ENCODE data around the gene FRAT1.

The FRAT1 gene

GRCh38 chr10:97333351-97333600 is 14.2 kb downstream of the FRAT1 start:
- peak overlapping the region; percentile 96 for H3K27ac ChIP-seq
- TF ChIP-seq, protein P1, sequence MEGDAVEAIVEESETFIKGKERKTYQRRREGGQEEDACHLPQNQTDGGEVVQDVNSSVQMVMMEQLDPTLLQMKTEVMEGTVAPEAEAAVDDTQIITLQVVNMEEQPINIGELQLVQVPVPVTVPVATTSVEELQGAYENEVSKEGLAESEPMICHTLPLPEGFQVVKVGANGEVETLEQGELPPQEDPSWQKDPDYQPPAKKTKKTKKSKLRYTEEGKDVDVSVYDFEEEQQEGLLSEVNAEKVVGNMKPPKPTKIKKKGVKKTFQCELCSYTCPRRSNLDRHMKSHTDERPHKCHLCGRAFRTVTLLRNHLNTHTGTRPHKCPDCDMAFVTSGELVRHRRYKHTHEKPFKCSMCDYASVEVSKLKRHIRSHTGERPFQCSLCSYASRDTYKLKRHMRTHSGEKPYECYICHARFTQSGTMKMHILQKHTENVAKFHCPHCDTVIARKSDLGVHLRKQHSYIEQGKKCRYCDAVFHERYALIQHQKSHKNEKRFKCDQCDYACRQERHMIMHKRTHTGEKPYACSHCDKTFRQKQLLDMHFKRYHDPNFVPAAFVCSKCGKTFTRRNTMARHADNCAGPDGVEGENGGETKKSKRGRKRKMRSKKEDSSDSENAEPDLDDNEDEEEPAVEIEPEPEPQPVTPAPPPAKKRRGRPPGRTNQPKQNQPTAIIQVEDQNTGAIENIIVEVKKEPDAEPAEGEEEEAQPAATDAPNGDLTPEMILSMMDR (conservative IDR thresholded peaks at IDR 0.05) = no peak

DNA sequence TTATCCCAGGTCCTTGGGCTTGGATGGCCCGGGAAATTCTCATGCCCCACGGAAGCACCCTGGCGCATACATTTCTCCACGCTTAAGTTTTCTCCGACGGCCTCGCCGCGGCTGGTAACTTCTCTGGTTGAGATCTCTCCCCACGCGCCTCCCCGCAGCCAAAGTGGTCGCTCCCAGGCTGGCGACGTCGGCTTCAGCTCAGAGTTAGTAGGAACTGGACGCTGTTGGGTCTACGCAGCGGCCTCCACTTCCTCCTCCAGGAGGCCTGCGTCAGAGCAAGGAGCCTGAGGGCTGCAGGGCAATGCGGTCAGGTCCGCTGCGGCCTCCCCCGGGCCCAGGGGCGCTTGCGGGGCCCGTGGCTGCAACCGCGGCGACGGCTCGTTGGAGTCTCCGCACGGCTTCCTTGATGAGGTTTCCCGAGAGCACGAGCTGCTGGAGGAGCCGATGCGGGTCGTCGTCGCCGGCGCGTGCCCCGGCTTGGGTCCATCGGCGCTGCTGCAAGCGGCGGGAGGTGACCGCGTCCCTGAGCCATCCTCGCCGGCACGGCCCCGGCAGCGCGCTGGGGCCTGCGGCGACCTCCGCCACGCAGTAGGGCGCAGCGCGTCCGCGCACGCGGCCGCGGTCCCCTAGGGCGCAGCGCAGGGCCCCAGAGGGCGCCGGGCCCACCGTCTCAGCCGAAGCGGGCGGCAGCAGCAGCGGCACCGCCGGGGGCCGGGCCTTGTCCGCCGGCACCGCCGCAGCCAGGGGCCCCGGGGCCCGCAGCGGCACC is 14.7 kb downstream of the FRAT1 start:
- H3K27ac ChIP-seq = peak overlapping the region; percentile 96

GRCh38 chr10:97334370-97335175 is 15.5 kb downstream of the FRAT1 start, which contains the start of gene FRAT2:
Gene FRAT2, minus strand, starts transcription at chr10:97334729. Its CDS starts 157 bp downstream, at chr10:97334572.
- TF ChIP-seq, protein P1 (conservative IDR thresholded peaks at IDR 0.05) = no peak
- peak within 1 kb of the TSS; percentile 96 for H3K27ac ChIP-seq

More for the DNA sequence above, 14.7 kb downstream of the FRAT1 start:
- TF ChIP-seq, protein P1 (conservative IDR thresholded peaks at IDR 0.05) = no peak

GRCh38 chr10:97335188-97335619 is 16.1 kb downstream of the FRAT1 start:
- H3K27ac ChIP-seq = peak overlapping the region; percentile 96
- TF ChIP-seq, protein P1 (conservative IDR thresholded peaks at IDR 0.05) = no peak

DNA sequence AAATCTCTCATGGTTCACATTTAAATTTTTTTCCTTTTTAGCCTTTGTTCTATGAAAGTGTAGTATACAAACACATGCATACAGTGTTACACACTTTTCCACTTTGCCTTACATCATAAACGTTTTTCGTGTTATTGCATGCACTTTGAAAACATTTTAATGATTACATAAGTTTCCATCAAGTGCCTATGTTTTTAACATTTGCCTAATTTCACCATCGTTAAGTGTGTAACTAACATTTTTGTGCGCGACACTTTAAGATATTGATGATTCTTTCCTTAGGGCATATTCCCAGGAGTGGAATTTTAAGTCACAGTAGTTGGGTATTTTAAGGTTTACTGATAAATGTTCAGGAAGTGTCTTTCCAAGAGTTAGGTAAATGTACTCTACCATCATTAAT is 16.9 kb downstream of the FRAT1 start:
- H3K27ac ChIP-seq = peak overlapping the region; percentile 96
- TF ChIP-seq, protein P1 (conservative IDR thresholded peaks at IDR 0.05) = no peak

DNA sequence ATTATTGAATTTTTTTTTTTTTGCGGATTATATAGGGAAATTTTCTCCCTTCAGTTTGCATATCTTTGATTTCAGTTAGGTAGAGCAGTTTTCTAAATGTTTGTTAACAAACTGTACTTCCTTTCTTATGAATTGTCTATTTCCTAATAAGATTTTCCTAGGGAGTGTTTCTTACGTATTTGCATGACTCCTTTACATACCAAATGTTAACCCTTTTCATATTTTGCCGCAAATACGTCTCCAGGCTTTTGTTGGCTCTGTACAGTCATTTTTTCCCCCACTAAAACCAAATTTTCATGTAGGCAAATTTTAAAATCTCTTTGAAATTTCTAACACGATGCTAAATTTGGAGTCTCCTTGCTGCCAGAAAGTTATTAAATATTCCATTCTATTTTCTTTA is 17.4 kb downstream of the FRAT1 start:
- peak overlapping the region; percentile 96 for H3K27ac ChIP-seq

More for the DNA sequence above, 17.4 kb downstream of the FRAT1 start:
- TF ChIP-seq, protein P1 (conservative IDR thresholded peaks at IDR 0.05) = no peak

All from VCaP (cell line).